GM21360 (cell line): Measurements from ENCODE around the gene MCUB.

ENCODE experiments used
- ATAC-seq: cut with Tn5 transposase; IDR thresholded peaks from one replicate; pipeline ENCODE4 v1.9.1; 2021; ENCODE audit warnings: mild to moderate bottlenecking, moderate library complexity; ENCODE audit not compliant: unreplicated experiment

Gene MCUB

DNA sequence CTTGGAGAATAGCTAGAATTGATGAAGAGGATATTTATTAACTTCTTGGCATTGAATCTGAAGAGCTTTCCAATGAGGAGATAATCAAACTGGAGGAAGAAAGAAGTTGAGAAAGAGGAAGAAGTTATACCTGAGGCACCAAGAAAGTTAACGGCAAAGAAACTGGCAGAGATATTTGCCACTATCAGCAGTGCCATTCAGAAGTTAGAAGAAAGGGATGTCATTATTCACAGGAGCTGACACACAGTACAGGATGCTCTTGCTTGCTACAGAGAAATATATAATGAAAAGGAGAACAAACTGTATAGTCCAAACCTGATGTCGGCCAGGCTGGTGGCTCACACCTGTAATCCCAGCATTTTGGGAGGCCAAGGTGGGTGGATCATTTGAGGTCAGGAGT lies 64.5 kb downstream of the MCUB start:
- no peak for ATAC-seq

DNA sequence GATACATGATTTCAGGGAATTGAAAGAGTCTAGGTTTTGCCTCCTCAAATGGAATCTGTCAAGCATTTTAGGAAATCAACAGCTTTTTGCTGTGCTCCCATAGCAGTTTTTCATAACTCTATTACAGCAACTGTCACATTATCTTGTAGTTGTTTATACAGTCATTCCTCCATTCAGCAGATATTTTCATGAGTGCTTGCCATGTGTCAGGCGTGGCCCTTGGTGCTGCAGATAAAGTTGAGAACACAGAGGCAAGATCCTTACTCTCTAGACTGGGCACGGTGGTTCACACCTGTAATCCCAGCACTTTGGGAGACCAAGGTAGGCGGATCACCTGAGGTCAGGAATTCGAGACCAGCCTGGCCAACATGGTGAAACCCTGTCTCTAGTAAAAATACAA lies 67.3 kb downstream of the MCUB start:
- ATAC-seq: no peak

DNA sequence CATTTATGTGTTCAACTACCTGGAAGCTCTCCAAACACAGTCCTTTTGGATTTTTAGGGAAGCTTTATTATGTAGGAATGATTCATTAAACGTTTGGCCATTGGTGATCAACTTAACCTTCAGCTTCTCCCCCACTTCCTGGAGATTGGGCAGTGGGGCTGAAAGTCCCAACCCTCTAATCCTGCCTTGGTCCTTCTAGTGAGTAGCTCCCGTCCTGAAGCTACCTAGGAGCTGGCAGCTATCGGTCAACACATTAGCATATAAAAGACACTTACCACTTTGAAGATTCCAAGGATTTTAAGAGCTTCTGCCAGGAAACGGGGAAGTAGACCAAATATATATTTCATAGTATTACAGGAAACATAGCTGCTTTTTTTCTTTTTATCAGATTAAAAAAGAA lies 69.7 kb downstream of the MCUB start:
- ATAC-seq: no peak

DNA sequence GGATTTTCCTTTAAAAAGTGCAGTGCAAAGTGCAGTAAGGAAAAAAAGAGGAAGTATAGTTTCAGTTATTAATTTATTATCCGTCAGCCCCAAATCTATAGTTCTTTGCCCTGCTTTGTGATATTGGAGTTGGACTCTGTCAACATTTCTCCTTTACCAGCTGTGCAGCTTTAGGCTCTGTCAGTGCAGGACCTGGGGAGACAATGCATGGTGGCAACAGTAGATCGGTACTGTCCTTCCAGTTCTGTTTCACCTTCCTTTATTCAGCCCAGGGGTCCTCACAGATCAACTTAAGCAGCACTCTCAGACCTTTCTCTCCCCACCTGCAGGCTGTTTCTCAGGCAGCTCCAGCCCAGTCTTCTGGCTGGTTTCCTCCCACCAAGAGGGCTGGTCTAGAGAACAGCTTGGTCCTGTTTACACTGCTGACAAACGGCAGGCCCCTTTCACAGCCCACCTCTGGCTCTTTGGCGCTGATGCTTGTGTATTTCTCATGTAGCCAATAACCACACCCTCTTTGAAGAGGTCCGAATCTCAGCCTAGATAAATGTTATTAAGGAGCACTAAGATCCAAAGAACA lies 71.6 kb downstream of the MCUB start:
- no peak for ATAC-seq

DNA sequence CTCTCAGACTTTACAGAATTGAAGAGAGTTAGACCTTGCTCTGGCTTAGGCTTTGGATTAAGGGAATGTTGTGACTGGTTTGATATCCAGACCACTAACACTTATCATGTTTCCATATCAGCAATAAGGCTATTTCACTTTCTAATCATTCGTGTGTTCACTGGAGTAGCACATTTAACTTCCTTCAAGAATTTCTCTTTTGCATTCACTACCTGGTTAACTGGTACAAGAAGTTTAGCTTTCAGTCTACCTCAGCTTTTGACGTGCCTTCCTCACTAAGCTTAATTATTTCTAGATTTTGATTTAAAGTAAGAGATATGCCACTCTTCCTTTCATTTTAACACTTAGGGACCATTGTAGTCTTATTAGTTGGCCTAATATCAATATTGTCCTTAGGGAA lies 80.6 kb downstream of the MCUB start:
- ATAC-seq: no peak

DNA sequence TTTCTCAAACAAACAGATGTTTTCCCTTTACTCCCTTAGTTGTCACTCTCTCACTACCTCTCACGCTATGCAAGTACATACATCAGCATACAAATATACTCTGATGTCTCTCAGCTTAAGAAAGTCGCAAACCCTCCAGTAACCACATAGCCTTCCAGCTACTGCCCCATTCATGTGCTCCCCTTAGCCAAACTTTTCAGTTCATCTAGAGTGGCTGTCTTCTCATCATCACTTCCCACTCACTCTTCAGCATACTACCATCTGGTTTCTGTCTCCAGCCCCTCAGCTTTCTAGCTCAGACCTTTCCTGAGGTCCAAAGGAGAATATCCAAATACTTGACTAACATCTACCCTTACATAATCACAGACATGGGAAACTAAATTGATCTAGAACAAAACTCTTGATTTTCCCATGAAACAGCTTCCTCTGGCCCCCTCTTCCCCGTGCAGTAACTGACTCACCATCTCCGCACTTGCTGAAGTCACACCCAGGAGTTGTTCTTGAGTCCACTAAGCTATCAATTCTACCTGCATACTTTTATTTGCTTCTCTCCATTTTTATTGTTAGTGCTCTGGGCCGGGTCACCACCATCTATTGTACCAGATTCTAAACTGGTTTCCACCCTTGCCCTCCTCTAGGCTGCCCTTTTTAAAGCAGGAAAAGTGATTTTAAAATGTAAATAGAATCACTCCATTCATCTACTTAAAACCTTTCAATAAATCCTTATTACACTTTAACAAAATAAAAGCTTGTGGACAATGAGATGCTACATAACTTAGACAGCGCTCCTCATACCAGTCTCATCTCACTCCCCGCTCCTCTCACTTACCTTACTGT lies 86.0 kb downstream of the MCUB start:
- ATAC-seq: no peak

DNA sequence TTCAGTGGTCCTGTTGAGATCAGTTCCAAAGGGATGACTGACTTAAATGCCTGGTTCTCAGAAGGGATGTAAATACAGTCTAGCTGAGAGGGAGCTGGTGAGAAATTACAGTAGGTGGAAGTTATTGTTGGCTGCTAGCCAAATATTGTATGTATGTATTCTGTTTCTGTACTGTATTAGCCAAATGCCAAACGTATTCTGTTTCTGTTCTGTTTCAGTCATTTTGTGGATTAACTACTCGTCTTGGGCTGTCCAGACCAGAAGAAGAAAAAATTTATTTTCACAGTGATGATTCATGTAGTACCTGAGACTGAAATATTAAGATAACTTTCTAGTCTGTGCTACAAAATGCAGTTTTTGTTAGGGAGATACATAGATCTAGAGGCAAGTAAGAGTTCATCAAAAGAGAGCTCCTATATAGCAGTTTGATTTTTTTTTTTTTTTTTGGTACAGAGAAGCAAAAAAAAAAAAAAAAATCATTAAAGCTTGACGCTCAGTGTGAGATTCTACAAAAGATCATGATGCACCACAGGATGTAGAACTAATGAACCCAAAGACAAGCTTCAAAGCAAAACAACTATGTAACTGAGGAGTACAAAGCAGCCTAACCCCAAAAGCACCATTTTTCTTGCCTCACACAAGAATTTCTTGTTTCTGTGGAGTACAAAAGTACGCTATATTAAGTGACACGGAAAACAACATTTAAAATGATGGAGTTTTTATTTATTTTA lies 88.4 kb downstream of the MCUB start:
- ATAC-seq: peak; percentile 64

- ATAC-seq: no peak
These were observed 89.0 kb downstream of the MCUB start for GRCh38 chr4:109648997-109649575.

DNA sequence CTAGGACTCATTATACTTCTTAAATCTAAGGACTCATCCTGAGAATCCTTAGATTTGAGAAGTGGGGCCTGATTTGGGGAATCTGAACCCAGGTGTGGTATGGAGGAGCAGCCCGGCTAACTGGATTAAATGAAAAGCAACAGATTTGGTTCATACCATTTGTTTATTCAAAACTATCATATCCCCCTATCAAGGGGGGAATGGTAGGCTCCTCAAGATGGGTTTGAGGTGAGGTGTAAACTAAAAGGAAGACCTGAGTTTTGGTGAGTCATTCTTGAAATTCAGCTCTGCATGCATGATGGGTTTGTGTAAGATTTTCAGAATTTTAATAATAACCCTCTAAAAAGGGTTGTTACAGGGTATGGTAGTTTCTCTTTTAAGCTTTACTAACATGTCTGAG lies 89.8 kb downstream of the MCUB start:
- ATAC-seq: peak; percentile 88

GRCh38 chr4:109655396-109655795 lies 95.3 kb downstream of the MCUB start:
- no peak for ATAC-seq

DNA sequence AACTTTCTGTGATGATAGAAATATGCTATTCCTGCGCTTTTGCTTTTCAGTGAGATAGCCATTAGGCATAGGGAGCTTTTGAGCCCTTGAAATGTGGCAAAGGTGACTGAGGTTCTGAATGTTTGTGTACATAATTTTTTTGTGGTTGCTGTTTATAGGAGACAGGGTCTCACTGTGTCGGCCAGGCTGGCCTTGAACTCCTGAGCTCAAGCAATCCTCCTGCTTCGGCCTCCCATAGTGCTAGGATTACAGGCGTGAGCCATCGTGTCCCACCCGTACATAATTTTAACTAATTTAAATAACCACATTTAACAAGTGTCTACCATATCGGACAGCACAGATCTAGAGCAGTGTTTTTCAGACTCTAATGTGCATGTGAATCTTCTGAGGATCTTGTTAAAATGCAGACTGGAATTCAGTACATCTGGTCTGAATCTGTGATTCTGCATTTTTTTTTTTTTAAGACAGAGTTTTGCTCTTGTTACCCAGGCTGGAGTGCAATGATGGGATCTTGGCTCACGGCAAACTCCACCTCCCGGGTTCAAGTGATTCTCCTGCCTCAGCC lies 97.9 kb downstream of the MCUB start:
- ATAC-seq: no peak

DNA sequence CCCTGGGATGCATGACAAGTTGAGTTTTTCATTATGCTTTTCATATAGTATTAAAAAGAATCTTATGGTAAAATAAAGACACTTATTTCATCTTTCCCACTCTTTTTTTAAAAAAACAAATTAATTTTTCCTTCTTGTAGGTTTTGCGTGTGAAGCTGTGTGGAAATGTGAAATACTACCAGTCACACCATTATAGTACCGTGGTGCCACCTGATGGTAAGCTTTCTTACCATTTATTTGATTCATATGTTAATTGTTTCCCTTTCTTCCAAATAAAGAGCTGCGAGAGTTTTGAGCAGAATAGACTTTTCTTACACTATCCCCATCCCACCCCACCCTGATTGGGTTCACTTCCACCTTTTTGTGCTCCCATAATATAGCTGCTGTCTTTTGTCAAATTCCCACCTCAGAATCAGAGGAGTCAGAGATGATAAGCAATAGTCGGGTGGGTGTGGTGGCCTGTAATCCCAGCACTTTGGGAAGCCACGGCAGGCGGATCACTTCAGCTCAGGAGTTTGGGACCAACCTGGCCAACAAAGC lies 98.9 kb downstream of the MCUB start:
- no peak for ATAC-seq

DNA sequence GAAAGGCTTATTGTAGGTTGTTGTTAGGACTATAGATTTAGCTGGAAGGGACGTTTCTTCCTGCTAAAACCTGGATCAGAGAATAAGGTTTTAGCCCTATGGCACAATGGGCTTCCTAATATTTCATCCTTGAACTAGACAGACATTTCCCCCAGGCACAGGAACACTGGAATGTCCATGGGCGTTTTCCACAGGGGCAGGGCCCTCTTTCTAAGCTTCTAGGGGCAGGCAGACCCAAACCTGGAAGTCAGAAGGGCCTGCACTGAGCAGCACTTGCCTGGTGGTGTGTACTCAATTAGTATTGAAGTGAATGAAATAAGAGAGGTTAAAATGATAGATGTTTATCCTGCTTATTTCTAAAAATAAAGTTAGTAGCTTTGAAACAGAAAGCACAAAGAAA lies 102.1 kb downstream of the MCUB start:
- no peak for ATAC-seq

DNA sequence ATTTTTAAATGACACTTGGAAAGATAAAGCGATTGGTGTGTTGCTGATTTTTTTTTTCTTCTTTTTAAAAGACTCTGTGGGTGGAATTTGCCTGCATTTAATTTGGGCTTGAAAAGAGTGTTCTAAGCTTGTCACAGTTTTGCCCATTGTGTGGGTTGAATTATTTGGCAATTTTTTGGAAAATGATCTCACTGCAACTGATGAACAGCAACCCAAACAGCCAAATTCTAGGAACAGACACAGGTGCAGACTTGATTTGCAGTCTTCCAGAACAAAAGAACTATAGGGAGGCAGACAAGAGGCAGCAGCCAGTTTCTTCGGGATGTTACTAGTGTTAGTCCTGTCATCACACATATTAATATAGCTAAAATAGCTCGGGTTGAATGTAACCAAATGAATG lies 102.7 kb downstream of the MCUB start:
- no peak for ATAC-seq

DNA sequence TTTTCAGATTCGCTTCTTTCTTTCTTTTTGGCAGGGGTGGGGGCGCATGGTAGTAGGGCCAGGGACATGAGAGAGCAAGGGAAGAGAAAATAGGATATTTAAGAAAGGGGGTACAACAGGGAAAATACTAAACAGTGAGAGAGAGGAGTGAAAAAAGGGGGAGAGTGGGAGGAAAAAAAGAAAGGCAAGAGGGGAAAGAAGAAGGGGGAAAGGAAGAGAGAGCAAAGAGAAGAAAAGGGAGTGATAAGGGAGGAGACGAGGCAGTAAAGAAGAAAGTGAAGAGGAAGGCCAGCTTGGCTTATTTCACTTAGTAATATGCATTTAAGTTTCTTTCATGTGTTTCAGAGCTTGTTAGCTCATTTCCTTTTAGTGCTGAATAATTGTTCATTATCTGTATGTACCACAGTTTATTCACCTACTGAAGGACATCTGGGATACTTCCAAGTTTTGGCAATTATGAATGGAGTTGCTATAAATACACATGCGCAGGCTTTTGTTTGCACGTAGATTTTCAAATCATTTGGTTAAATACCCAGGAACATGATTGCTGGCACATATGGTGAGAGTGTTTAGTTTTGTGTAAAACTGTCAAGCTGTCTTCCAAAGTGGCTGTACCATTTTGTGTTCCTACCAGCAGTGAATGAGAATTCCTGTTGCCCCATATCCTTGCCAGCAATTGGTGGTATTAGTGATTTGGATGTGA lies 105.9 kb downstream of the MCUB start:
- ATAC-seq: no peak

- ATAC-seq: no peak
These were observed 111.3 kb downstream of the MCUB start for GRCh38 chr4:109671350-109671749.

DNA sequence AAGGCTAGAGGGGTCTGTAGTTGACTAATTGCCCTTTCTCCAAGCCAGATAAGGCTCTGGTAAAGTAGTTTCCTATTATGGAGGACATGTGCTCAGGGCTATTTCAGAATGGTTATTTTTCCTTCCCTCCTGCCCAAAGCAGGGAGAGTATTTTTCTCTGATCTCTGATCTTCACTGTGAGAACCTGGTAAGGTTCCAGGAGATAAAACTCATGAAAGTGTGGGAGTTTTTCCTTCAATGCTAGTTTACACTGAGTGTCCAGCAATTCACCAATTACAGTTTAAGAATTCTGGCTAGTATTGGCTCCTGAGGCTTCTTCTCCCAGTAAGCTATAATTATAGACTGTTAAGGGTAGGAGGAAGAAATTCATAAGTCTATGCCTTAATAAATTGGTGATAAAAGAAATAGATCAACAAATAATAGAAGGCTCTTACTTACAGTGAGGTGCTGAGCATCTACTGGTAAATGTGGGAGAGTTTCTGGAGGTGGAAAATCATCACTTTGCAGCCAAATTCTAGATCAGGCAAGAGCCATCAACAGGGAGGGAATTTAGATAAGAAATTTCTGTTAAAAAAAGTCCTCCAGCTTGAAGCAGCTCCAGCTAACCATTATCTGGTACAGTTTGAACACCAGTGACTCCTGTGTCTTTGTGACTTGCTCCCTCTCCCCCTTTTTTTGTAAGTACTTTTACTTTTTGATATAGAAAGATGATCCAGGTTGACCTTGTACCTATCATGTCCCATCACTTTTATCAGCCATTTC lies 112.3 kb downstream of the MCUB start:
- ATAC-seq: no peak

DNA sequence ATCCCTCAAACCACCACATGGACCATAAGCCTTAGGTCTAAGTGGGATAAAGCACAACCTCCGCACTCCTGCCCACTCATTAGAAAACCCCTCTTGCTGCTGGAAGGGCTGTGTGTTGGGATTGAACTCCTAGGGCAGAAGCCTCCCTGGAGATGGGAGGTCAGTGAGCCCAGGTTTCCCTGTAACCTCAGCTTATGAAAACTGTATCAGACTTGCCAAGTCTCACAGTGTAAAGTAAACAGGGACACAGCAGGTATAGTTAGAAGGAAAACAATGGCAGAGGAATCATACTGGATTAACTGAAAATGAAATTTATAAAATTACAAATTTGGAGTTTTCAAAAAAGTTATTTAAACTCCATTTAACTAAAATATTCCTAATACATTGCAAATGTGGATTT lies 113.3 kb downstream of the MCUB start:
- ATAC-seq: no peak

DNA sequence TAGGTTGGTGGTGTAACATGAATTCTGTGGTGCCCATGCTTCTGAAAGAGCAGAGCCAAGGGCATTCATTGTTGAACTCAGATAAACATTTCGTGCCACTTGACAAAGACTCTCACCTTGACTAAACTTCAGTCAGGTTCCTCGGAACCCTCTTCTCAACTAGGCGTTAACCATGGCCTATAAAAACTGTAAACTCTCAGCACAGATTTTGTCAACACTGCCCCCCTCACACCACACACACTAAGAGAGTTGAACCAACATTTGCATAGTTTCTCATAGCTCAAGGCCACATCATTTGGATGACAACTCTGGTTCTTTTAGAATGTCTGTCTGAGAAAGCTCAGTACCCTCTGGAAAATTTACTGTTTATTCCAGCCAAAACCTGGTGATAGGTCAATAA lies 115.1 kb downstream of the MCUB start:
- ATAC-seq: no peak

DNA sequence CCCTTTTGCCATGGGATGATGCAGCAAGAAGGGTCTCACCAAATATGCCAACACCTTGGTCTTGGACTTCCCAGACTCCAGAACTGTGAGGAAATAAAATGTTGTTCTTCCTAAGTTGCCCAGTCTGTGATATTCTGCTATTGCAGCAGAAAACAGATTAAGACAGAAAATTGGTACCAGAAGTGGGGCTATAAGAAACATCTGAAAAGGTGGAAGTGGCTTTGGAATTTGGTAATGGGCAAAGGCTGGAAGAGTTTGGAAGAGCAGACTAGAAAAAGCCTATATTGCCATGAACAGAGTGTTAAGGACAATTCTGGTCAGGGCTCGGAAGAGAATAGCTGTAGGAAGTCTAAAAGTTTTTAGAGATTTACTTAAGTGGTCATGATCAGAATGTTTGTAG lies 115.8 kb downstream of the MCUB start:
- no peak for ATAC-seq
